Ureter (tissue), 1 donor: ENCODE data around the gene MMP3. TPM values are rescaled to one million over a fixed set of nuclear protein-coding genes. Genes with fewer than 3 reads are reported as not detected.
"Not testable (repeated sequence)": the region's sequence is repeated elsewhere in the genome, so short reads cannot be mapped to it uniquely, and the experiment has no call there.

Source experiments
- DNase-seq: peaks from one replicate; pipeline ENCODE4 v3.0.0-alpha.2; 2020; ENCODE audit warnings: low spot score
- total RNA-seq: library from RNA; stranded (reverse); gene quantifications from one replicate; pipeline ENCODE4 v1.2.4, GENCODE V29; 2023
- donor health status: DM: yes; HTN: yes; CAD: no.

MMP3 gene
- total RNA-seq: not detected

- no peak for DNase-seq
These were observed at the start of gene MMP3 for GRCh38 chr11:102843489-102843888. Gene MMP3 (minus strand): TSS chr11:102843609. CDS start chr11:102843546, 63 bp downstream.

GRCh38 chr11:102891736-102892135, 48.3 kb upstream of the MMP3 start:
- no peak for DNase-seq

GRCh38 chr11:102886999-102887398, 43.6 kb upstream of the MMP3 start:
- peak; percentile 47 for DNase-seq

GRCh38 chr11:102883141-102883540, 39.7 kb upstream of the MMP3 start:
- no peak for DNase-seq

- DNase-seq: no peak
These were observed 39.1 kb upstream of the MMP3 start for GRCh38 chr11:102882389-102883024.

GRCh38 chr11:102879801-102880200, 36.4 kb upstream of the MMP3 start:
- no peak for DNase-seq

GRCh38 chr11:102878595-102878994, 35.2 kb upstream of the MMP3 start:
- no peak for DNase-seq

GRCh38 chr11:102874852-102875251, 31.4 kb upstream of the MMP3 start, which contains the start of gene MMP12:
Gene MMP12 (minus strand): TSS chr11:102874982. CDS start chr11:102874937, 45 bp downstream.
- DNase-seq: no peak

- DNase-seq: not testable (repeated sequence)
These were observed 26.1 kb upstream of the MMP3 start for GRCh38 chr11:102869354-102869964.

- no peak for DNase-seq
These were observed 24.9 kb upstream of the MMP3 start for GRCh38 chr11:102868339-102868738.

- DNase-seq: no peak
These were observed 21.3 kb upstream of the MMP3 start for GRCh38 chr11:102864724-102865123.

GRCh38 chr11:102853956-102854355, 10.5 kb upstream of the MMP3 start:
- DNase-seq: peak; percentile 47

GRCh38 chr11:102853055-102853454, 9.6 kb upstream of the MMP3 start:
- no peak for DNase-seq

GRCh38 chr11:102850973-102851745, 7.8 kb upstream of the MMP3 start:
- DNase-seq: no peak

GRCh38 chr11:102849311-102849710, 5.9 kb upstream of the MMP3 start:
- DNase-seq: no peak

GRCh38 chr11:102846292-102846691, 2.9 kb upstream of the MMP3 start:
- no peak for DNase-seq

GRCh38 chr11:102842930-102843329, 479 bp downstream of the MMP3 start:
- DNase-seq: no peak

- no peak for DNase-seq
These were observed 3.4 kb downstream of the MMP3 start for GRCh38 chr11:102840018-102840417.

GRCh38 chr11:102837646-102838045, 5.8 kb downstream of the MMP3 start:
- DNase-seq: no peak

- no peak for DNase-seq
These were observed 6.3 kb downstream of the MMP3 start for GRCh38 chr11:102837156-102837555.

- no peak for DNase-seq
These were observed 7.0 kb downstream of the MMP3 start for GRCh38 chr11:102836290-102836875.

- no peak for DNase-seq
These were observed 9.7 kb downstream of the MMP3 start for GRCh38 chr11:102833731-102834130.
